GM06990 (cell line): ENCODE data around the gene ZNF330.
"Not testable (repeated sequence)": the region's sequence is repeated elsewhere in the genome, so short reads cannot be mapped to it uniquely, and the experiment has no call there.

Experiments
- DNase-seq: peaks from one replicate; pipeline ENCODE4 v3.0.0-alpha.2; 2011; ENCODE audit not compliant: insufficient read length; ENCODE audit errors: extremely low read depth
- H3K27me3 ChIP-seq: replicated peaks from 2 replicates; pipeline ENCODE4 v1.6.0; 2011; ENCODE audit warnings: low read length; ENCODE audit not compliant: control insufficient read depth, insufficient read depth
- H3K36me3 ChIP-seq: 2 replicates; pipeline ENCODE4 v1.5.1; 2011; ENCODE audit warnings: low read length; ENCODE audit not compliant: control insufficient read depth, insufficient read depth
- H3K4me3 ChIP-seq: replicated peaks from 2 replicates; pipeline ENCODE4 v1.5.1; 2011; ENCODE audit warnings: low read depth, mild to moderate bottlenecking, control low read depth, low read length
- TF ChIP-seq, protein P1 (sequence below): IDR thresholded peaks from 2 replicates; pipeline ENCODE4 v1.5.1; 2011; ENCODE audit warnings: low read length, control low read depth, mild to moderate bottlenecking, inconsistent platforms; ENCODE audit not compliant: insufficient read depth, poor library complexity, severe bottlenecking

Gene ZNF330

DNA sequence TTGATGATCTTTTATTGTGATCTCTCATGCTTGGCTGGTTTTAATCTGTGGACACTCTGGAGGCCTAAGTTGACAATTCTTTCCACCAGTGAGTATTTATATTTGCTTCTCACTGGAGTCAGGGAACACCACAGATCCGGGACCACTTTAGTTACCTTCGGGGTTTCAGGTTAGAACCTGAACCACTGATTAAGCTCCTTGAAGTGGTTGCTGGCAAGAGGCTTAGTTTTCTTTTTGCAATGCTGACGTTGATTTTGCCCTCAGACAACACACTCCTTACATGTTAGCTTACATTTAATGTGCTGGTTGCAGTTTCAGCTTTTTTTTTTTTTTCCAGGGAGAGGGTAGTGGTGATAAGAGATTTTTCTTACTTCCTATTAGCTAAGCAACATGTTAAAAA, 10.5 kb upstream of the ZNF330 start:
- TF ChIP-seq, protein P1, sequence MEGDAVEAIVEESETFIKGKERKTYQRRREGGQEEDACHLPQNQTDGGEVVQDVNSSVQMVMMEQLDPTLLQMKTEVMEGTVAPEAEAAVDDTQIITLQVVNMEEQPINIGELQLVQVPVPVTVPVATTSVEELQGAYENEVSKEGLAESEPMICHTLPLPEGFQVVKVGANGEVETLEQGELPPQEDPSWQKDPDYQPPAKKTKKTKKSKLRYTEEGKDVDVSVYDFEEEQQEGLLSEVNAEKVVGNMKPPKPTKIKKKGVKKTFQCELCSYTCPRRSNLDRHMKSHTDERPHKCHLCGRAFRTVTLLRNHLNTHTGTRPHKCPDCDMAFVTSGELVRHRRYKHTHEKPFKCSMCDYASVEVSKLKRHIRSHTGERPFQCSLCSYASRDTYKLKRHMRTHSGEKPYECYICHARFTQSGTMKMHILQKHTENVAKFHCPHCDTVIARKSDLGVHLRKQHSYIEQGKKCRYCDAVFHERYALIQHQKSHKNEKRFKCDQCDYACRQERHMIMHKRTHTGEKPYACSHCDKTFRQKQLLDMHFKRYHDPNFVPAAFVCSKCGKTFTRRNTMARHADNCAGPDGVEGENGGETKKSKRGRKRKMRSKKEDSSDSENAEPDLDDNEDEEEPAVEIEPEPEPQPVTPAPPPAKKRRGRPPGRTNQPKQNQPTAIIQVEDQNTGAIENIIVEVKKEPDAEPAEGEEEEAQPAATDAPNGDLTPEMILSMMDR, result no peak
- Histone ChIP-seq H3K36me3 (no peaks in the 10 kb centered on the region), H3K4me3 (no peak overlapping the region), H3K27me3 (no peaks in the 10 kb centered on the region; the same call in 1 of the 2 replicates)
- DNase-seq, result no peak

GRCh38 chr4:141213550-141213991, 7.1 kb upstream of the ZNF330 start:
- no peak for DNase-seq
- H3K4me3 ChIP-seq, result no peak overlapping the region
- no peaks in the 10 kb centered on the region; the same call in 1 of the 2 replicates for H3K27me3 ChIP-seq
- TF ChIP-seq, protein P1, result no peak
- no peaks in the 10 kb centered on the region for H3K36me3 ChIP-seq

- TF ChIP-seq, protein P1, result no peak
- Histone ChIP-seq H3K4me3 (no peak overlapping the region), H3K36me3 (no peaks in the 10 kb centered on the region), H3K27me3 (no peaks in the 10 kb centered on the region; the same call in 1 of the 2 replicates)
- DNase-seq, result no peak
These were observed 5.7 kb upstream of the ZNF330 start for GRCh38 chr4:141215030-141215429.

- TF ChIP-seq, protein P1, result no peak
- H3K27me3 ChIP-seq, result no peaks in the 10 kb centered on the region; the same call in 1 of the 2 replicates
- no peak for DNase-seq
- no peaks in the 10 kb centered on the region for H3K36me3 ChIP-seq
- H3K4me3 ChIP-seq, result no peak overlapping the region
These were observed 4.5 kb upstream of the ZNF330 start for GRCh38 chr4:141216002-141216761.

- Histone ChIP-seq H3K36me3 (no peaks in the 10 kb centered on the region), H3K4me3 (peak overlapping the region; percentile 92), H3K27me3 (no peaks in the 10 kb centered on the region)
- DNase-seq, result no peak
- TF ChIP-seq, protein P1, result no peak
These were observed 424 bp upstream of the ZNF330 start for GRCh38 chr4:141220271-141220670.

GRCh38 chr4:141223418-141223817, 2.7 kb downstream of the ZNF330 start:
- Histone ChIP-seq H3K4me3 (no peak overlapping the region), H3K27me3 (no peaks in the 10 kb centered on the region), H3K36me3 (peaks cover 2% of the 10 kb centered on the region; the same call in 1 of the 2 replicates)
- DNase-seq, result no peak
- TF ChIP-seq, protein P1, result no peak

- H3K27me3 ChIP-seq, H3K4me3 ChIP-seq, H3K36me3 ChIP-seq, DNase-seq: not testable (repeated sequence)
These were observed 6.6 kb downstream of the ZNF330 start for GRCh38 chr4:141227280-141227679.
